GM18858 (cell line): ENCODE data around the gene LRRC74B.
"Not testable (repeated sequence)": the region's sequence is repeated elsewhere in the genome, so short reads cannot be mapped to it uniquely, and the experiment has no call there.

Source experiments
- ATAC-seq: cut with Tn5 transposase; IDR thresholded peaks from one replicate; pipeline ENCODE4 v1.9.1; 2021; ENCODE audit not compliant: unreplicated experiment

The LRRC74B gene

GRCh38 chr22:21054046-21054713 is 8.4 kb downstream of the LRRC74B start:
- no peak for ATAC-seq

- ATAC-seq = no peak
These were observed 9.2 kb downstream of the LRRC74B start for GRCh38 chr22:21054714-21055563.

- no peak for ATAC-seq
These were observed 9.8 kb downstream of the LRRC74B start for GRCh38 chr22:21055564-21055834.

- ATAC-seq = no peak
These were observed 10.2 kb downstream of the LRRC74B start for GRCh38 chr22:21055880-21056319.

- not testable (repeated sequence) for ATAC-seq
These were observed 14.6 kb downstream of the LRRC74B start for GRCh38 chr22:21060363-21060762.

- ATAC-seq = not testable (repeated sequence)
These were observed 16.0 kb downstream of the LRRC74B start for GRCh38 chr22:21061660-21062321.

GRCh38 chr22:21064425-21064824 is 18.7 kb downstream of the LRRC74B start:
- ATAC-seq = not testable (repeated sequence)

- no peak for ATAC-seq
These were observed 19.4 kb downstream of the LRRC74B start for GRCh38 chr22:21064917-21065864.

GRCh38 chr22:21067075-21067900 is 21.5 kb downstream of the LRRC74B start:
- ATAC-seq = no peak

- no peak for ATAC-seq
These were observed 22.3 kb downstream of the LRRC74B start for GRCh38 chr22:21067901-21068680.

GRCh38 chr22:21068681-21069276 is 23.0 kb downstream of the LRRC74B start:
- no peak for ATAC-seq

- ATAC-seq = no peak
These were observed 23.6 kb downstream of the LRRC74B start for GRCh38 chr22:21069375-21069774.

- no peak for ATAC-seq
These were observed 25.2 kb downstream of the LRRC74B start for GRCh38 chr22:21070690-21071615.

- ATAC-seq = not testable (repeated sequence)
These were observed 26.1 kb downstream of the LRRC74B start for GRCh38 chr22:21071796-21072195.

GRCh38 chr22:21073023-21073422 is 27.3 kb downstream of the LRRC74B start:
- ATAC-seq = no peak

- ATAC-seq = no peak
These were observed 27.7 kb downstream of the LRRC74B start for GRCh38 chr22:21073482-21073881.

- ATAC-seq = no peak
These were observed 28.5 kb downstream of the LRRC74B start for GRCh38 chr22:21074102-21074715.
